Fibroblast of peridontal ligament (primary cell): Measurements from ENCODE around the gene ELFN1.

Experiments
- DNase-seq: peaks from one replicate; pipeline ENCODE4 v3.0.0-alpha.2; 2010; ENCODE audit errors: extremely low read depth

Gene ELFN1

GRCh38 chr7:1663857-1664651, 6.0 kb upstream of the ELFN1 start:
- no peak for DNase-seq

GRCh38 chr7:1664711-1665548, 5.1 kb upstream of the ELFN1 start:
- peak; percentile 61 for DNase-seq

- DNase-seq: no peak
Observed at GRCh38 chr7:1665549-1666316, 4.3 kb upstream of the ELFN1 start.

- DNase-seq: no peak
Observed at GRCh38 chr7:1666317-1666822, 3.7 kb upstream of the ELFN1 start.

- DNase-seq: no peak
Observed at GRCh38 chr7:1666823-1667565, 3.1 kb upstream of the ELFN1 start.

- DNase-seq: no peak
Observed at GRCh38 chr7:1667566-1668395, 2.3 kb upstream of the ELFN1 start.

- no peak for DNase-seq
Observed at GRCh38 chr7:1668396-1669063, 1.5 kb upstream of the ELFN1 start.

GRCh38 chr7:1669064-1669951, 769 bp upstream of the ELFN1 start:
- peak; percentile 27 for DNase-seq

- no peak for DNase-seq
Observed at GRCh38 chr7:1670894-1671593, 967 bp downstream of the ELFN1 start.

GRCh38 chr7:1671594-1672451, 1.7 kb downstream of the ELFN1 start:
- DNase-seq: no peak

GRCh38 chr7:1672851-1673486, 2.9 kb downstream of the ELFN1 start:
- no peak for DNase-seq

- DNase-seq: no peak
Observed at GRCh38 chr7:1673581-1674118, 3.6 kb downstream of the ELFN1 start.

- no peak for DNase-seq
Observed at GRCh38 chr7:1674161-1675035, 4.3 kb downstream of the ELFN1 start.

- DNase-seq: no peak
Observed at GRCh38 chr7:1675036-1675671, 5.1 kb downstream of the ELFN1 start.
